Effector memory CD8-positive, alpha-beta T cell (primary cell): Measurements from ENCODE around the gene PAFAH1B1.
A peak's percentile ranks its signal among the peaks of the same experiment; 100 is the strongest.
"Not testable (repeated sequence)": the region's sequence is repeated elsewhere in the genome, so short reads cannot be mapped to it uniquely, and the experiment has no call there.

Experiments
- ATAC-seq: fragments of 150-1000 bp; cut with Tn5 transposase; replicated peaks from 2 replicates; pipeline ENCODE4 v1.10.0; 2021; ENCODE audit warnings: mild to moderate bottlenecking, moderate library complexity
- DNase-seq, 3 experiments: peaks; one replicate each; pipeline ENCODE4 v3.0.0; 2021
- H3K27ac Mint-ChIP-seq, 2 donors: one replicate each; pipeline ENCODE4 v1.8.0; 2022; ENCODE audit warnings: mild to moderate bottlenecking in 2 of 2, mixed read lengths in 2 of 2, moderate library complexity in 2 of 2
- H3K27me3 Mint-ChIP-seq, 2 donors: one replicate each; pipeline ENCODE4 v1.8.0; 2022; ENCODE audit warnings: mixed read lengths in 2 of 2
- H3K36me3 Mint-ChIP-seq: one replicate; pipeline ENCODE4 v1.8.0; 2022; ENCODE audit warnings: mild to moderate bottlenecking, moderate library complexity, mixed read lengths; ENCODE audit not compliant: insufficient read depth
- H3K4me1 Mint-ChIP-seq, 2 donors: one replicate each; pipeline ENCODE4 v1.8.0; 2022; ENCODE audit warnings: low read depth in 2 of 2, mixed read lengths in 2 of 2
- H3K4me3 Mint-ChIP-seq, 2 donors: one replicate each; pipeline ENCODE4 v1.8.0; 2022; ENCODE audit warnings: mild to moderate bottlenecking in 2 of 2, mixed read lengths in 2 of 2, moderate library complexity in 2 of 2
- H3K9me3 Mint-ChIP-seq, 2 donors: one replicate each; pipeline ENCODE4 v1.8.0; 2022; ENCODE audit warnings: mixed read lengths in 2 of 2

The PAFAH1B1 gene

GRCh38 chr17:2672026-2672425 lies 78.6 kb downstream of the PAFAH1B1 start:
- ATAC-seq (no peak), DNase-seq (no peak)
- no peak overlapping the region for H3K4me3 Mint-ChIP-seq
- peak overlapping the region in 1 of 2 donors; percentile 69 for H3K27ac Mint-ChIP-seq
- no peaks in the 10 kb centered on the region for H3K9me3 Mint-ChIP-seq
- H3K36me3 Mint-ChIP-seq, result peaks cover 88% of the 10 kb centered on the region
- H3K27me3 Mint-ChIP-seq, result no peaks in the 10 kb centered on the region
- peaks cover 2 to 4% of the 10 kb centered on the region in 2 donors for H3K4me1 Mint-ChIP-seq

- not testable (repeated sequence) for H3K9me3 Mint-ChIP-seq, ATAC-seq, H3K4me1 Mint-ChIP-seq, H3K27ac Mint-ChIP-seq, H3K27me3 Mint-ChIP-seq, DNase-seq, H3K4me3 Mint-ChIP-seq
- H3K36me3 Mint-ChIP-seq, result peaks cover 79% of the 10 kb centered on the region
Observed at GRCh38 chr17:2679247-2679646, 85.8 kb downstream of the PAFAH1B1 start.

GRCh38 chr17:2680961-2681360 lies 87.5 kb downstream of the PAFAH1B1 start:
- H3K36me3 Mint-ChIP-seq, result peaks cover 73% of the 10 kb centered on the region
- ATAC-seq, result no peak
- no peaks in the 10 kb centered on the region for H3K9me3 Mint-ChIP-seq
- H3K27ac Mint-ChIP-seq, result peak overlapping the region in 1 of 2 donors; percentile 41
- peaks cover 0 to 8% of the 10 kb centered on the region in 2 donors for H3K4me1 Mint-ChIP-seq
- no peak for DNase-seq
- H3K27me3 Mint-ChIP-seq, result no peaks in the 10 kb centered on the region
- H3K4me3 Mint-ChIP-seq, result no peak overlapping the region

- Mint-ChIP-seq H3K27me3 (no peaks in the 10 kb centered on the region), H3K4me1 (peaks cover 0 to 6% of the 10 kb centered on the region in 2 donors), H3K27ac (no peak overlapping the region), H3K36me3 (peaks cover 69% of the 10 kb centered on the region), H3K9me3 (no peaks in the 10 kb centered on the region), H3K4me3 (no peak overlapping the region)
- ATAC-seq (no peak), DNase-seq (no peak)
Observed at GRCh38 chr17:2681650-2682049, 88.2 kb downstream of the PAFAH1B1 start.

- peaks cover 0 to 5% of the 10 kb centered on the region in 2 donors for H3K4me1 Mint-ChIP-seq
- H3K36me3 Mint-ChIP-seq, result peaks cover 61% of the 10 kb centered on the region
- H3K4me3 Mint-ChIP-seq, result no peak overlapping the region
- no peak for DNase-seq
- H3K27ac Mint-ChIP-seq, result no peak overlapping the region
- no peaks in the 10 kb centered on the region for H3K27me3 Mint-ChIP-seq
- no peak for ATAC-seq
- no peaks in the 10 kb centered on the region for H3K9me3 Mint-ChIP-seq
Observed at GRCh38 chr17:2682176-2682938, 88.9 kb downstream of the PAFAH1B1 start.

- H3K9me3 Mint-ChIP-seq, result no peaks in the 10 kb centered on the region
- H3K4me3 Mint-ChIP-seq, result no peak overlapping the region
- peaks cover 6 to 10% of the 10 kb centered on the region in 2 donors for H3K4me1 Mint-ChIP-seq
- no peak for ATAC-seq
- peaks cover 51% of the 10 kb centered on the region for H3K36me3 Mint-ChIP-seq
- no peaks in the 10 kb centered on the region for H3K27me3 Mint-ChIP-seq
- DNase-seq, result no peak
- no peak overlapping the region for H3K27ac Mint-ChIP-seq
Observed at GRCh38 chr17:2683912-2684311, 90.5 kb downstream of the PAFAH1B1 start.

GRCh38 chr17:2684549-2684948 lies 91.1 kb downstream of the PAFAH1B1 start:
- H3K27ac Mint-ChIP-seq, result no peak overlapping the region
- peaks cover 51% of the 10 kb centered on the region for H3K36me3 Mint-ChIP-seq

GRCh38 chr17:2685696-2686095 lies 92.2 kb downstream of the PAFAH1B1 start:
- peaks cover 7 to 16% of the 10 kb centered on the region in 2 donors for H3K4me1 Mint-ChIP-seq

More at GRCh38 chr17:2684549-2684948, 91.1 kb downstream of the PAFAH1B1 start:
- H3K4me3 Mint-ChIP-seq, result no peak overlapping the region
- ATAC-seq, result no peak
- no peaks in the 10 kb centered on the region for H3K27me3 Mint-ChIP-seq
- peaks cover 7 to 16% of the 10 kb centered on the region in 2 donors for H3K4me1 Mint-ChIP-seq
- no peaks in the 10 kb centered on the region for H3K9me3 Mint-ChIP-seq
- no peak for DNase-seq

GRCh38 chr17:2687074-2687418 lies 93.6 kb downstream of the PAFAH1B1 start:
- no peak overlapping the region for H3K4me3 Mint-ChIP-seq
- H3K4me1 Mint-ChIP-seq, result peaks cover 7 to 16% of the 10 kb centered on the region in 2 donors
- DNase-seq (no peak), ATAC-seq (no peak)
- H3K27ac Mint-ChIP-seq, result peak overlapping the region; percentile 44 to 82
- H3K36me3 Mint-ChIP-seq, result peaks cover 40% of the 10 kb centered on the region
- no peaks in the 10 kb centered on the region for H3K9me3 Mint-ChIP-seq
- no peaks in the 10 kb centered on the region for H3K27me3 Mint-ChIP-seq

More at GRCh38 chr17:2685696-2686095, 92.2 kb downstream of the PAFAH1B1 start:
- no peaks in the 10 kb centered on the region for H3K9me3 Mint-ChIP-seq
- no peak overlapping the region for H3K4me3 Mint-ChIP-seq
- no peaks in the 10 kb centered on the region for H3K27me3 Mint-ChIP-seq
- ATAC-seq, result no peak
- H3K27ac Mint-ChIP-seq, result no peak overlapping the region
- DNase-seq, result no peak
- peaks cover 43% of the 10 kb centered on the region for H3K36me3 Mint-ChIP-seq

- H3K27ac Mint-ChIP-seq, result peak overlapping the region; percentile 91 to 94
- H3K4me3 Mint-ChIP-seq, result peak overlapping the region; percentile 76 to 80
- ATAC-seq (peak; percentile 33), DNase-seq (no peak)
- no peaks in the 10 kb centered on the region for H3K9me3 Mint-ChIP-seq
- peaks cover 33% of the 10 kb centered on the region for H3K36me3 Mint-ChIP-seq
- H3K4me1 Mint-ChIP-seq, result peaks cover 7 to 17% of the 10 kb centered on the region in 2 donors
- no peaks in the 10 kb centered on the region for H3K27me3 Mint-ChIP-seq
Observed at GRCh38 chr17:2688351-2689342, 95.2 kb downstream of the PAFAH1B1 start.

- Mint-ChIP-seq H3K4me1 (peaks cover 7 to 21% of the 10 kb centered on the region in 2 donors), H3K4me3 (peak overlapping the region; percentile 76 to 80), H3K27ac (peak overlapping the region; percentile 91 to 94), H3K36me3 (peaks cover 30% of the 10 kb centered on the region), H3K27me3 (no peaks in the 10 kb centered on the region), H3K9me3 (no peaks in the 10 kb centered on the region)
- peak; percentile 85 for ATAC-seq
- DNase-seq, result peak; percentile 57 to 59 (median 59)
Observed at GRCh38 chr17:2689411-2690164, 96.1 kb downstream of the PAFAH1B1 start.

- DNase-seq (no peak), ATAC-seq (no peak)
- H3K36me3 Mint-ChIP-seq, result peaks cover 30% of the 10 kb centered on the region
- H3K27me3 Mint-ChIP-seq, result no peaks in the 10 kb centered on the region
- H3K27ac Mint-ChIP-seq, result peak overlapping the region in 1 of 2 donors; percentile 53
- H3K9me3 Mint-ChIP-seq, result no peaks in the 10 kb centered on the region
- H3K4me3 Mint-ChIP-seq, result peak overlapping the region; percentile 27 to 80
- H3K4me1 Mint-ChIP-seq, result peaks cover 7 to 21% of the 10 kb centered on the region in 2 donors
Observed at GRCh38 chr17:2690165-2691068, 97.0 kb downstream of the PAFAH1B1 start.
